Testis (tissue), 3 donors: ENCODE results near the gene CALML3. TPM values are rescaled to one million over a fixed set of nuclear protein-coding genes. Genes with fewer than 3 reads are reported as not detected.

Experiments
- DNase-seq: peaks from one replicate; pipeline ENCODE4 v3.0.0-alpha.2; 2019
- H3K27ac ChIP-seq, 2 donors: fragments of 200-600 bp; sonication (generic); one replicate each; pipeline ENCODE4 v1.5.1; 2019
- H3K27me3 ChIP-seq: fragments of 200-600 bp; sonication (generic); one replicate; pipeline ENCODE4 v1.5.1; 2019
- H3K36me3 ChIP-seq: fragments of 200-600 bp; sonication (generic); one replicate; pipeline ENCODE4 v1.5.1; 2017; ENCODE audit warnings: low read depth; ENCODE audit errors: missing control alignments
- H3K4me1 ChIP-seq: fragments of 200-600 bp; sonication (generic); one replicate; pipeline ENCODE4 v1.5.1; 2019
- H3K4me3 ChIP-seq, 2 donors: fragments of 200-600 bp; sonication (generic); one replicate each; pipeline ENCODE4 v1.5.1; 2017 to 2019
- H3K9me3 ChIP-seq: fragments of 200-600 bp; sonication (generic); one replicate; pipeline ENCODE4 v1.5.1; 2017
- CTCF ChIP-seq, 3 experiments: fragments of 450-650 bp in 2 of 3; fragments of 200-600 bp in 1 of 3; sonication (generic) in 1 of 3; IDR thresholded peaks; one replicate each; pipeline ENCODE4 v1.5.1; 2016 to 2019; ENCODE audit warnings: antibody characterized with exemption in 3 of 3, mild to moderate bottlenecking in 2 of 3, moderate library complexity in 1 of 3
- POLR2A ChIP-seq: fragments of 450-650 bp; IDR thresholded peaks from one replicate; pipeline ENCODE4 v1.6.1; 2017; ENCODE audit warnings: antibody characterized with exemption, mild to moderate bottlenecking, moderate library complexity
- WGBS, 2 donors: methylation state at CpG; one replicate each; pipeline ENCODE4 v1.1.5; 2018; 5-methylcytosine and 5-hydroxymethylcytosine counted together
- intact Hi-C: fragments of 100-400 bp; cut with DNase I; formaldehyde crosslinking; loops from one replicate; pipeline ENCODE4 v1.15.1; 2023; ENCODE audit warnings: low total_unique reads
- polyA plus RNA-seq: library from polyadenylated mRNA; stranded (reverse); fragments of 350-450 nt; fragmentation: Illumina TruSeq; extraction: RNeasy Lipid Tissue Mini Kit (QIAGEN cat#74804); gene quantifications from one replicate; pipeline ENCODE4 v1.2.3, GENCODE V29; 2014; ENCODE audit warnings: low read depth, low replicate concordance; ENCODE audit not compliant: insufficient read depth
- total RNA-seq, 2 donors: library from RNA; depleted of rRNA; stranded (reverse); fragments of >200 nt; gene quantifications; one replicate each; pipeline ENCODE4 v1.2.3, GENCODE V29; 2016

CALML3 gene
- total and polyA plus RNA-seq, 3 donors from 2014 or later, result 0.19 to 1.5 (median 0.63) TPM

- 95 to 96% methylated on average over 9 of the region's 9 CpGs for WGBS, 2 donors
- H3K9me3 ChIP-seq, result no peaks in the 10 kb centered on the region
- H3K36me3 ChIP-seq, result no peaks in the 10 kb centered on the region
- TF ChIP-seq CTCF (IDR thresholded peaks at IDR 0.05) (no peak), POLR2A (no peak)
- H3K27ac ChIP-seq, result no peak overlapping the region
- no peaks in the 10 kb centered on the region for H3K4me1 ChIP-seq
- no peak overlapping the region for H3K4me3 ChIP-seq
- no peak for DNase-seq
- H3K27me3 ChIP-seq, result no peaks in the 10 kb centered on the region
- intact Hi-C loops, result no loop called here
Observed at GRCh38 chr10:5482016-5482415, 42.7 kb upstream of the CALML3 start.

- H3K27ac ChIP-seq, result no peak overlapping the region
- intact Hi-C loops, result no loop called here
- no peak overlapping the region for H3K4me3 ChIP-seq
- H3K36me3 ChIP-seq, result no peaks in the 10 kb centered on the region
- H3K4me1 ChIP-seq, result no peaks in the 10 kb centered on the region
- H3K27me3 ChIP-seq, result no peaks in the 10 kb centered on the region
- DNase-seq, result no peak
- 88 to 91% methylated on average over 3 of the region's 3 CpGs for WGBS, 2 donors
- no peak for TF ChIP-seq CTCF (IDR thresholded peaks at IDR 0.05)
- no peak for TF ChIP-seq POLR2A
- H3K9me3 ChIP-seq, result no peaks in the 10 kb centered on the region
Observed at GRCh38 chr10:5484205-5484604, 40.6 kb upstream of the CALML3 start.

- H3K27me3 ChIP-seq, result no peaks in the 10 kb centered on the region
- intact Hi-C loops, result no loop called here
- no peak overlapping the region for H3K27ac ChIP-seq
- H3K36me3 ChIP-seq, result no peaks in the 10 kb centered on the region
- no peak for TF ChIP-seq POLR2A
- TF ChIP-seq CTCF (IDR thresholded peaks at IDR 0.05), result no peak
- WGBS, 2 donors, result 88 to 93% methylated on average over 14 of the region's 14 CpGs
- no peak for DNase-seq
- no peak overlapping the region for H3K4me3 ChIP-seq
- no peaks in the 10 kb centered on the region for H3K4me1 ChIP-seq
- H3K9me3 ChIP-seq, result no peaks in the 10 kb centered on the region
Observed at GRCh38 chr10:5485290-5485689, 39.5 kb upstream of the CALML3 start.

GRCh38 chr10:5485948-5486852, 38.6 kb upstream of the CALML3 start:
- 76 to 88% methylated on average over 10 to 13 of the region's 13 CpGs for WGBS, 2 donors
- no peak for DNase-seq

More at GRCh38 chr10:5485948-5486852, 38.6 kb upstream of the CALML3 start:
- Histone ChIP-seq H3K9me3 (no peaks in the 10 kb centered on the region), H3K27me3 (no peaks in the 10 kb centered on the region), H3K4me3 (no peak overlapping the region), H3K27ac (no peak overlapping the region), H3K4me1 (no peaks in the 10 kb centered on the region), H3K36me3 (no peaks in the 10 kb centered on the region)
- intact Hi-C loops, result no loop called here
- no peak for TF ChIP-seq POLR2A
- no peak for TF ChIP-seq CTCF (IDR thresholded peaks at IDR 0.05)
